ENCODE data around the gene CCND1.

- TF ChIP-seq EZH2phosphoT487 (IDR thresholded peaks at IDR 0.05) (peak; percentile 63), CTCF (IDR thresholded peaks at IDR 0.05) (no peak), EZH2 (IDR thresholded peaks at IDR 0.05) (no peak)
These were observed 4.3 kb upstream of the CCND1 start for GRCh38 chr11:69636512-69637197.

Data from neural progenitor cell (in vitro differentiated cells).